Naive thymus-derived CD4-positive, alpha-beta T cell (primary cell): ENCODE measurements around the gene ARFRP1. TPM values are rescaled to one million over a fixed set of nuclear protein-coding genes. Genes with fewer than 3 reads are reported as not detected.

Experiments used
- ATAC-seq: fragments of 150-1000 bp; cut with Tn5 transposase; 2 replicates; pipeline ENCODE4 v1.10.0; 2021; ENCODE audit warnings: mild to moderate bottlenecking, moderate library complexity
- CTCF ChIA-PET: fragments of 350-600 bp; sonication (Branson Sonifier 250); formaldehyde crosslinking; loops from one replicate; lab custom pipeline; 2021; ENCODE audit warnings: antibody characterized with exemption; lab: Charles Lee
- POLR2A ChIA-PET: fragments of 350-600 bp; sonication (Branson Sonifier 250); formaldehyde crosslinking; loops from one replicate; lab custom pipeline; 2021; ENCODE audit warnings: antibody characterized with exemption, inconsistent platforms; lab: Charles Lee
- DNase-seq, 9 donors: peaks; one replicate each; pipeline versions ENCODE4 v3.0.0 to v3.0.0-alpha.2; 2020 to 2022; ENCODE audit warnings: mixed read lengths in 1 of 9
- H3K27ac ChIP-seq: one replicate; pipeline ENCODE4 v1.7.0; 2013; ENCODE audit warnings: mild to moderate bottlenecking, low read depth, low read length, moderate library complexity
- H3K27me3 ChIP-seq, 2 donors: one replicate each; pipeline ENCODE4 v1.7.0; 2013; ENCODE audit warnings: low read length in 2 of 2, mild to moderate bottlenecking in 2 of 2, moderate library complexity in 2 of 2; ENCODE audit not compliant: control insufficient read depth in 2 of 2, insufficient read depth in 2 of 2
- H3K36me3 ChIP-seq, 3 experiments: 1 replicate in 2 of 3; 2 replicates in 1 of 3; pipeline ENCODE4 v1.7.0; 2013; ENCODE audit warnings: low read length in 3 of 3, mild to moderate bottlenecking in 3 of 3, moderate library complexity in 1 of 3; ENCODE audit not compliant: insufficient read depth in 3 of 3, control insufficient read depth in 2 of 3
- H3K4me1 ChIP-seq, 2 donors: one replicate each; pipeline ENCODE4 v1.7.0; 2013; ENCODE audit warnings: low read length in 2 of 2, mild to moderate bottlenecking in 2 of 2, moderate library complexity in 1 of 2; ENCODE audit not compliant: control insufficient read depth in 2 of 2, insufficient read depth in 2 of 2
- H3K4me3 ChIP-seq: 2 replicates; pipeline ENCODE4 v1.7.0; 2013; ENCODE audit warnings: mild to moderate bottlenecking, low read length
- H3K9me3 ChIP-seq, 3 experiments: 1 replicate in 2 of 3; 2 replicates in 1 of 3; pipeline ENCODE4 v1.7.0; 2013; ENCODE audit warnings: low read length in 3 of 3; ENCODE audit not compliant: control insufficient read depth in 2 of 3
- H3K27ac Mint-ChIP-seq, 9 donors: one replicate each; pipeline ENCODE4 v1.8.0; 2020 to 2022; ENCODE audit warnings: mixed read lengths in 9 of 9, mild to moderate bottlenecking in 8 of 9, moderate library complexity in 5 of 9, inconsistent platforms in 2 of 9
- H3K27me3 Mint-ChIP-seq, 5 donors: one replicate each; pipeline ENCODE4 v1.8.0; 2021 to 2022; ENCODE audit warnings: mixed read lengths in 5 of 5, mild to moderate bottlenecking in 1 of 5
- H3K36me3 Mint-ChIP-seq, 5 donors: one replicate each; pipeline ENCODE4 v1.8.0; 2020 to 2022; ENCODE audit warnings: mixed read lengths in 5 of 5, mild to moderate bottlenecking in 3 of 5, inconsistent platforms in 1 of 5
- H3K4me1 Mint-ChIP-seq, 7 donors: one replicate each; pipeline ENCODE4 v1.8.0; 2020 to 2022; ENCODE audit warnings: mixed read lengths in 7 of 7, mild to moderate bottlenecking in 3 of 7, inconsistent platforms in 1 of 7
- H3K4me3 Mint-ChIP-seq, 10 donors: one replicate each; pipeline ENCODE4 v1.8.0; 2020 to 2022; ENCODE audit warnings: mild to moderate bottlenecking in 10 of 10, mixed read lengths in 10 of 10, moderate library complexity in 6 of 10, inconsistent platforms in 2 of 10
- H3K9me3 Mint-ChIP-seq, 11 donors: one replicate each; pipeline ENCODE4 v1.8.0; 2020 to 2022; ENCODE audit warnings: mixed read lengths in 11 of 11, mild to moderate bottlenecking in 4 of 11, inconsistent platforms in 1 of 11, moderate library complexity in 1 of 11
- intact Hi-C, 2 donors: fragments of 100-400 bp; cut with micrococcal nuclease; formaldehyde crosslinking; loops; one replicate each; pipeline ENCODE4 v1.15.1; 2023
- polyA plus RNA-seq, 2 donors: library from polyadenylated mRNA; unstranded; fragments of 300-500 nt; fragmentation: Illumina TruSeq; gene quantifications; one replicate each; pipeline ENCODE4 v1.2.3, GENCODE V29; 2021
- total RNA-seq, 6 experiments: library from RNA in 5 of 6; stranded (reverse) in 5 of 6; gene quantifications; 1 replicate in 5 of 6; 2 replicates in 1 of 6; pipeline ENCODE4 v1.2.3 and lab custom pipeline; 2021 to 2026

Gene ARFRP1
- total and polyA plus RNA-seq, 7 experiments from 2014 or later, result 55.4 to 108 (median 89.1) TPM

DNA sequence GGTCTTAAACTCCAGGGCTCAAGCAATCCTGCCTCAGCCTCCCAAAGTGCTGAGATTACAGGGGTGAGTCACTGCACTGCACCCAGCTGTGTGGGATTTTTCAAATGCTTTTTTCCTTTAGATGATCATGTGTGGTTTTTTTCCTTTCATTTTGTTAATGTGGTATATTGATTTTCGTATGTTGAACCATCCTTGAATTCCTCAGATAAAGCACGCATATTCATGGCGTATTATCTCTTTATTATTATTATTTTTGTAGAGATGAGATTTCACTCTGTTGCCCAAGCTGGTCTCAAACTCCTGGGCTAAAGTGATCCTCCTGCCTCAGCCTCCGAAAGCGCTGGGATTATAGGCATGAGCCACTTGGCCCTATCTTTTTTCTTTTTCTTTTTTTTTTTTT lies 7.1 kb upstream of the ARFRP1 start:
- H3K9me3 ChIP-seq, result peaks cover 0 to 22% (median 0%) of the 10 kb centered on the region in 3 experiments
- H3K4me1 ChIP-seq, result peaks cover 7 to 8% of the 10 kb centered on the region in 2 donors
- H3K27me3 Mint-ChIP-seq, result no peaks in the 10 kb centered on the region
- CTCF ChIA-PET, result no interaction called here
- DNase-seq (no peak), ATAC-seq (no peak)
- H3K4me3 ChIP-seq, result no peak overlapping the region
- H3K36me3 ChIP-seq, result peaks cover 5 to 69% (median 8%) of the 10 kb centered on the region in 3 experiments
- no peaks in the 10 kb centered on the region for H3K27me3 ChIP-seq
- peaks cover 2 to 37% (median 17%) of the 10 kb centered on the region in 11 donors for H3K9me3 Mint-ChIP-seq
- no peak overlapping the region for H3K27ac ChIP-seq
- POLR2A ChIA-PET, result interaction anchor here (1.7 kb wide), 1 partner anchor 24 kb away, joined by 4 read pairs; no protein-coding TSS in a partner anchor
- peaks cover 29 to 59% (median 52%) of the 10 kb centered on the region in 7 donors for H3K4me1 Mint-ChIP-seq
- H3K27ac Mint-ChIP-seq, result no peak overlapping the region
- peaks cover 24 to 80% (median 68%) of the 10 kb centered on the region in 5 donors for H3K36me3 Mint-ChIP-seq
- no peak overlapping the region for H3K4me3 Mint-ChIP-seq
- intact Hi-C loops, result no loop called here

DNA sequence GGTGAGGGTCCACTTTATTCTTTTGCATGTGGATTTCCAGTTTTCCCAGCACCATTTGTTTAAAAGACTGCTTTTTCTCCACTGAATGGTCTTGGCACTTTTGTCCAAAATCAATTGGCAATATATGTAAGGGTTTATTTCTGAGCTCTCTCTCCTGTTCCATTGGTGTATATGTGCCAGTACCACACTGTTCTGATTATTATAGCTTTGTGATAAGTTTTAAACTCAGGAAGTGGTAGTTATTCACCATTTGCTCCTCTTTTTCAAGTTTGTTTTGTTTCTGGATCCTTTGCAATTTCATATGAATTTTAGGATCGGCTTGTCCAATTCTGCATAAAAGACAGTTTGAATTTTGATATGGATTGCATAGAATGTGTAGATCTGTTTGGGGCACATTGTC lies 4.4 kb upstream of the ARFRP1 start:
- peaks cover 0 to 27% (median 13%) of the 10 kb centered on the region in 11 donors for H3K9me3 Mint-ChIP-seq
- CTCF ChIA-PET, result interaction anchor here (0.7 to 1.4 kb wide), 2 partner anchors 24 to 186 kb away, joined by 3 read pairs; partner anchors contain the start of gene LIME1
- H3K27me3 Mint-ChIP-seq, result no peaks in the 10 kb centered on the region
- H3K4me3 Mint-ChIP-seq, result peak overlapping the region in 5 of 10 donors; percentile 17 to 52 (median 22)
- Histone ChIP-seq H3K36me3 (peaks cover 0 to 57% (median 5%) of the 10 kb centered on the region in 3 experiments), H3K4me1 (peaks cover 14 to 18% of the 10 kb centered on the region in 2 donors), H3K9me3 (peaks cover 0 to 14% (median 0%) of the 10 kb centered on the region in 3 experiments), H3K27ac (no peak overlapping the region), H3K4me3 (no peak overlapping the region), H3K27me3 (no peaks in the 10 kb centered on the region)
- ATAC-seq, result no peak
- no peak for DNase-seq
- POLR2A ChIA-PET, result interaction anchor here (0.7 to 2.2 kb wide), 3 partner anchors 9 to 24 kb away, joined by 3 to 7 read pairs (median 4); partner anchors contain the start of gene LIME1
- peaks cover 20 to 63% (median 50%) of the 10 kb centered on the region in 5 donors for H3K36me3 Mint-ChIP-seq
- H3K4me1 Mint-ChIP-seq, result peaks cover 31 to 59% (median 47%) of the 10 kb centered on the region in 7 donors
- H3K27ac Mint-ChIP-seq, result peak overlapping the region in 4 of 9 donors; percentile 11 to 58 (median 48)
- intact Hi-C loops, result no loop called here

DNA sequence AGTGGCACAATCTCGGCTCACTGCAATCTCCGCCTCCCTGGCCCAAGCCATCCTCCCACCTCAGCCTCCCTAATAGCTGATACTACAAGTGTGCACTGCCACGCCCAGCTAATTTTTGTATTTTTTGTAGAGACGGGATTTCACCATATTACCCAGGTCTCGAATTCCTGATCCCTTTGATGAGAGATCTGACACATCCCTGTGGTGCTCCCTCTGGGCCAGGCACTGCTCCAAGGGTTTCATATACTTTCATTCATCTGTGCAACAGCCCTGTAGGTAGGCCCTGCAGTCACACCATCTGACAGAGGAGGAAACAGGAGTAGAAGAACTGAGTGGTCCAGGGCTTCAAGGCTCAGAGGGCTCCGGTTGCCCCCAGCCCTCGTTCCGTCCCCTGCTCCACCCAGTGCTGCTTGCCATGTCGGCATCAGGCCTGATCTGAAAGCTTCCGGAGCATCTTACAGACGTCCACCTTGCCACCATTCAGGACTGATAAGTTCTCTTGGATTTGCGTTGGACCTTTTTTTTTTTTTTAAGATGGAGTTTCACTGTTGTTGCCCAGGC lies 3.4 kb upstream of the ARFRP1 start:
- Histone ChIP-seq H3K9me3 (peaks cover 0 to 14% (median 0%) of the 10 kb centered on the region in 3 experiments), H3K4me3 (no peak overlapping the region), H3K4me1 (peaks cover 22 to 28% of the 10 kb centered on the region in 2 donors), H3K27me3 (no peaks in the 10 kb centered on the region), H3K36me3 (peaks cover 0 to 59% (median 10%) of the 10 kb centered on the region in 3 experiments), H3K27ac (no peak overlapping the region)
- Mint-ChIP-seq H3K36me3 (peaks cover 20 to 59% (median 46%) of the 10 kb centered on the region in 5 donors), H3K4me3 (peak overlapping the region; percentile 12 to 90 (median 70)), H3K27me3 (no peaks in the 10 kb centered on the region), H3K27ac (peak overlapping the region in 5 of 9 donors; percentile 17 to 89 (median 78)), H3K4me1 (peaks cover 31 to 60% (median 50%) of the 10 kb centered on the region in 7 donors), H3K9me3 (peaks cover 0 to 21% (median 12%) of the 10 kb centered on the region in 11 donors)
- intact Hi-C loops, result no loop called here
- POLR2A ChIA-PET, result interaction anchor here (0.6 to 2.2 kb wide), 4 partner anchors 8 to 29 kb away, joined by 3 to 7 read pairs (median 3); partner anchors contain the start of gene LIME1
- DNase-seq (no peak), ATAC-seq (no peak)
- CTCF ChIA-PET, result interaction anchor here (1.4 kb wide), 1 partner anchor 25 kb away, joined by 3 read pairs; the partner anchor contains the start of gene LIME1

DNA sequence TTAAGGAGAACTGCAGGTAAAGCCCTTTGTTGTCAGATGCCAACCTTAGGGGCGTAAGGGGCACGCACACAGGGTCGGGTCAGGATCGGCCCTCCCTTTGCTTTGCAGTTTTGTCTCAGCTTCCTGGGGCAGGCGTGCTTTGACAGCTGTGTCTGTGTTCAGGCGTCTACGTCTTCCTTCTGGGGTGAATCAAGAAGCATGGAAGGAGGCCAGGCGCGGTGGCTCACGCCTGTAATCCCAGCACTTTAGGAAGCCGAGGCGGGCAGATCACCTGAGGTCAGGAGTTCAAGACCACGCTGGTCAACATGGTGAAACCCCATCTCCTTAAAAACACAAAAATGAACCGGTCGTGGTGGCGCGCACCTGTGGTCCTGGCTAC lies 1.4 kb upstream of the ARFRP1 start:
- peaks cover 15 to 47% (median 30%) of the 10 kb centered on the region in 5 donors for H3K36me3 Mint-ChIP-seq
- intact Hi-C loops, result loop anchor here (5.0 kb wide), 7 partner anchors 33 to 413 kb away; partner anchors contain the start of genes GMEB2 (in 1 of the 2), PTK6 (in 1 of the 2) and TCEA2 (in 1 of the 2)
- CTCF ChIA-PET, result no interaction called here
- H3K9me3 Mint-ChIP-seq, result peaks cover 0 to 7% (median 2%) of the 10 kb centered on the region in 11 donors
- peak overlapping the region in 7 of 9 donors; percentile 38 to 69 (median 51) for H3K27ac Mint-ChIP-seq
- Histone ChIP-seq H3K36me3 (peaks cover 0 to 65% (median 27%) of the 10 kb centered on the region in 3 experiments), H3K4me3 (peak overlapping the region; percentile 91), H3K27me3 (no peaks in the 10 kb centered on the region), H3K4me1 (peaks cover 22 to 30% of the 10 kb centered on the region in 2 donors), H3K27ac (peak overlapping the region; percentile 81), H3K9me3 (peaks cover 0 to under 1% (median 0%) of the 10 kb centered on the region in 3 experiments)
- peaks cover 34 to 65% (median 46%) of the 10 kb centered on the region in 7 donors for H3K4me1 Mint-ChIP-seq
- POLR2A ChIA-PET, result interaction anchor here (3.2 to 5.1 kb wide), 2 partner anchors 28 to 42 kb away, joined by 14 to 137 read pairs; partner anchors contain the start of genes LIME1 and SLC2A4RG
- ATAC-seq (no peak), DNase-seq (no peak)
- no peaks in the 10 kb centered on the region for H3K27me3 Mint-ChIP-seq
- peak overlapping the region; percentile 70 to 91 (median 78) for H3K4me3 Mint-ChIP-seq

DNA sequence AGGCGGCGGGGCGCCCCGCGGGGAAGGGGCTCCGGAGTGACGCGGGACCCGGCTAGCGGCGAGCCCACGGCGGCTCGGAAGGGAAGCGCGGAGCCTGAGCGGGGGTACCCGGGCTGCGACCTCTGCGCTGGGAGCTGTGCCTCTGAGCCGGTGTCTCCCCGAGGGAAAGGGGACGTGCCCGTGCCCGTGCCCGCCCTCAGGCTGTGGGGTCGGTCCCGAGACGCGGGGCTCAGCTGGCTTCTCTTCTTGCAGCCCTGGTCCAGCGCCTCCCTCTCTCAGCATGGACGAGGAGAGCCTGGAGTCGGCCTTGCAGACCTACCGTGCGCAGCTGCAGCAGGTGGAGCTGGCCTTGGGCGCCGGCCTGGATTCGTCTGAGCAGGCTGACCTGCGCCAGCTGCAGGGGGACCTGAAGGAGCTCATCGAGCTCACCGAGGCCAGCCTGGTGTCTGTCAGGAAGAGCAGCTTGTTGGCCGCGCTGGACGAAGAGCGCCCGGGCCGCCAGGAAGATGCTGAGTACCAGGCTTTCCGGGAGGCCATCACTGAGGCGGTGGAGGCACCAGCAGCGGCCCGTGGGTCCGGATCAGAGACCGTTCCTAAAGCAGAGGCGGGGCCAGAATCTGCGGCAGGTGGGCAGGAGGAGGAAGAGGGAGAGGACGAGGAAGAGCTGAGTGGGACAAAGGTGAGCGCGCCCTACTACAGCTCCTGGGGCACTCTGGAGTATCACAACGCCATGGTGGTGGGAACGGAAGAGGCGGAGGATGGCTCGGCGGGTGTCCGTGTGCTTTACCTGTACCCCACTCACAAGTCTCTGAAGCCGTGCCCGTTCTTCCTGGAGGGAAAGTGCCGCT lies 749 bp upstream of the ARFRP1 start:
- H3K4me3 Mint-ChIP-seq, result peak overlapping the region; percentile 70 to 91 (median 78)
- DNase-seq (peak in 1 of 9 donors; percentile 11), ATAC-seq (no peak)
- CTCF ChIA-PET, result interaction anchor here (0.6 to 2.7 kb wide), 10 partner anchors 28 to 272 kb away, joined by 3 to 27 read pairs (median 4); partner anchors contain the start of genes LIME1, PRPF6, PTK6 and SLC2A4RG
- peak overlapping the region; percentile 39 to 88 (median 49) for H3K27ac Mint-ChIP-seq
- peaks cover 34 to 65% (median 46%) of the 10 kb centered on the region in 7 donors for H3K4me1 Mint-ChIP-seq
- Histone ChIP-seq H3K4me1 (peaks cover 22 to 30% of the 10 kb centered on the region in 2 donors), H3K9me3 (no peaks in the 10 kb centered on the region), H3K27ac (peak overlapping the region; percentile 81), H3K4me3 (peak overlapping the region; percentile 91), H3K27me3 (no peaks in the 10 kb centered on the region), H3K36me3 (peaks cover 0 to 69% (median 27%) of the 10 kb centered on the region in 3 experiments)
- H3K36me3 Mint-ChIP-seq, result peaks cover 15 to 44% (median 26%) of the 10 kb centered on the region in 5 donors
- H3K27me3 Mint-ChIP-seq, result no peaks in the 10 kb centered on the region
- POLR2A ChIA-PET, result interaction anchor here (0.5 to 5.1 kb wide), 19 partner anchors 11 to 371 kb away, joined by 3 to 137 read pairs (median 5); partner anchors contain the start of genes GMEB2, LIME1, OPRL1 and PPDPF
- intact Hi-C loops, result loop anchor here (5.0 kb wide), 7 partner anchors 34 to 414 kb away; partner anchors contain the start of genes GMEB2 (in 1 of the 2), PTK6 (in 1 of the 2) and TCEA2 (in 1 of the 2)
- H3K9me3 Mint-ChIP-seq, result peaks cover 0 to 5% (median 0%) of the 10 kb centered on the region in 11 donors
